Transverse colon (tissue), 3 donors: Measurements from ENCODE around the gene TTYH2.

Source experiments
- EP300 ChIP-seq: sonication (generic); formaldehyde crosslinking; IDR thresholded peaks from one replicate; pipeline ENCODE4 v1.6.1; 2017; ENCODE audit warnings: antibody characterized with exemption, low read depth
- TF ChIP-seq, protein P1 (sequence below), 5 experiments: fragments of 200-600 bp in 3 of 5; fragments of 450-650 bp in 2 of 5; sonication (generic) in 3 of 5; IDR thresholded peaks; 1 replicate in 2 of 5; 2 replicates in 3 of 5; pipeline ENCODE4 v1.5.1; 2016 to 2017; ENCODE audit warnings: antibody characterized with exemption in 5 of 5, inconsistent platforms in 3 of 5, mild to moderate bottlenecking in 2 of 5, moderate library complexity in 1 of 5

DNA sequence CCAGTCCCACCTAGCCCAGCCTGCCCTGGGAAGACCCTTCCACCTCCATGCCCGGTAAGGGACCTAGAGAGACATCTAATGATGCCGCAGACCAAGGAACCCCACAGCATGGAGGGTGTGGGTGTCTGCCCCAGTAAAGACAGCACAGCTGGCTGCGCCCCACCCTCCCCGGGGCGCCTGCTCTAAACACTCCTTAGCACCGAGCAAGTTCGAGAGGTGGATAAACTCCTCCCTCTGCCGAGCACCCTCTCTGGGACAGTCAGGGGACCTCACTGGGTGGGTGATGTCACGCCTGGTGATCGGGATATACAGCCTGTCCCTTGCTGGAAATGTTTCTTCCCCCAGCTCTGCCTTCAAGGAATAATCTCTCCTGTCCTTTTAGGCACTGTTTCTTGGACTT is 43.9 kb downstream of the TTYH2 start:
- TF ChIP-seq, protein P1, sequence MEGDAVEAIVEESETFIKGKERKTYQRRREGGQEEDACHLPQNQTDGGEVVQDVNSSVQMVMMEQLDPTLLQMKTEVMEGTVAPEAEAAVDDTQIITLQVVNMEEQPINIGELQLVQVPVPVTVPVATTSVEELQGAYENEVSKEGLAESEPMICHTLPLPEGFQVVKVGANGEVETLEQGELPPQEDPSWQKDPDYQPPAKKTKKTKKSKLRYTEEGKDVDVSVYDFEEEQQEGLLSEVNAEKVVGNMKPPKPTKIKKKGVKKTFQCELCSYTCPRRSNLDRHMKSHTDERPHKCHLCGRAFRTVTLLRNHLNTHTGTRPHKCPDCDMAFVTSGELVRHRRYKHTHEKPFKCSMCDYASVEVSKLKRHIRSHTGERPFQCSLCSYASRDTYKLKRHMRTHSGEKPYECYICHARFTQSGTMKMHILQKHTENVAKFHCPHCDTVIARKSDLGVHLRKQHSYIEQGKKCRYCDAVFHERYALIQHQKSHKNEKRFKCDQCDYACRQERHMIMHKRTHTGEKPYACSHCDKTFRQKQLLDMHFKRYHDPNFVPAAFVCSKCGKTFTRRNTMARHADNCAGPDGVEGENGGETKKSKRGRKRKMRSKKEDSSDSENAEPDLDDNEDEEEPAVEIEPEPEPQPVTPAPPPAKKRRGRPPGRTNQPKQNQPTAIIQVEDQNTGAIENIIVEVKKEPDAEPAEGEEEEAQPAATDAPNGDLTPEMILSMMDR (IDR thresholded peaks at IDR 0.05) = no peak
- no peak for TF ChIP-seq EP300
